HG02852 (cell line): ENCODE results near the gene GBGT1.

Experiments
- ATAC-seq: cut with Tn5 transposase; IDR thresholded peaks from one replicate; pipeline ENCODE4 v1.9.1; 2021; ENCODE audit warnings: mild to moderate bottlenecking, moderate library complexity; ENCODE audit not compliant: unreplicated experiment

GBGT1 gene

GRCh38 chr9:133104718-133105460 is 58.8 kb downstream of the GBGT1 start:
- no peak for ATAC-seq

DNA sequence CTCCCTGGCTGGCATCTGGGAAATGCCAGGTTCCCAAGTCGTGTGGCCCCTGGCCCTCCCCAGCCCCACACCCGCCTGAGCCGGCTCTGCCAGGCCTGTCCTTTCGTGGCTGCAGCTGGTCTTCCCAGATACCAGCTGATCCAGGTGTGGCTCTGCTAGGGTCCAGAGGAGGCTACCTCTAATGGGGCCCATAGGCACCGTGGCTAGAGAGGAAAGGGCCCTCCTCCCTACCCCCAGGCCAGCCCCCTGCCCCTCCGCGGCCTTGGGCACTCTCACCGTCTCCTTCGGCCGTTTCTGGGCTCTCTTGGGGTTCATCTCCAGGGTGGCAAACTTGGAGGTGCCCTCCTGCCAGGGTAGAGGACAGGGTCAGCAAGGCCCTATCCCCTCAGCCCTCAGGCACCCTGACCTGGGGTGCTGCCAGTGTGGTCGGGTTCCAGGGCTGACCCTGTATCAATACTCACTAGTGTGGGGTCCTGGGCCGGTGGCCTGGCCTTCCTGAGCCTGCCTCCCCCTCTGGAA is 59.7 kb downstream of the GBGT1 start:
- no peak for ATAC-seq

DNA sequence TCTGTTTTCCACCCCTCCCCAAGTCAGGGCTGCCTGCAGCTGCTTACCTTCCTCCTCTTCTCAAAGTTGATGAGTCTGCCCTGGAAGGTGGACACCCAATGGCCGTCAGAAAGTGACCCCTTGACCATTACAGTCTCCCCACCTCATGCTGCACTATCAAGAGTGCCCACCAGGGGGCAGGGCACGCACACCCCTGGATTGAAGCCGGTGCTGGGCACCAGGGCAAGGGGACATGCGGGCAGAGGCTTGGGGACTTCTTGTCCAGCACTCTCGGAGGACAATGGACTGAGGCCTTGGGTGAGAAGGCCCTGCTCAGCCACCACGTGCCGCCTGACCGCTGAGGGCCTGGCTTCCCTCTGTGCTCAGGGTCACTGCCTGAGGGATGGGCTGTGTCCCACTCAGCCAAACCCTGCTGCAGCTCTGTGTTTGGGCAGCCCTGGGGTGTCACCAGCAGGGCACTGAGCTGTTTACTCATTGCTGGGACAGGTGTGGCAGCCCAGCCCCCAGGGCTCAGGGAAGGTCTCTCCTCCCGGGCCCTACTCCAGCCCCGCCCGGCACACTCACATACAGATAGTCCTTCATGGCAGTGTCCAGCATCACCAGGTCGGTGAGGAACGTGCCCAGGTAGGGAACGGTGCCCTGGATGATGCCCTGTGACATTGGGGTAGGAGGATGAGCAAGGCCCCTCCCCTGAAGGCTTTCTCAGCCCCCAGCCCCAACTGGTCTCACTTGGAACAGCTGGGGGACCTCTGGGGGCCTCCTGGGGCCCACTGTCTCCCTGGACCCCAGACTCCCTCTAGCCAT is 60.3 kb downstream of the GBGT1 start:
- no peak for ATAC-seq
